Right lobe of liver (tissue), 4 donors: ENCODE measurements around the gene SH2D4B.

ENCODE experiments used
- CTCF ChIP-seq, 4 donors: fragments of 200-600 bp in 3 of 4; fragments of 450-650 bp in 1 of 4; IDR thresholded peaks; one replicate each; pipeline versions ENCODE4 v1.5.1 to v1.8.0; 2016 to 2022; ENCODE audit warnings: antibody characterized with exemption in 4 of 4, mild to moderate bottlenecking in 2 of 4
- POLR2A ChIP-seq: fragments of 450-650 bp; IDR thresholded peaks from one replicate; pipeline ENCODE4 v1.6.1; 2017; ENCODE audit warnings: antibody characterized with exemption, mild to moderate bottlenecking
- donor health status: DM: no; HTN: no; CAD: no.
- donor health status: DM: no; HTN: no; CAD: no.
- donor health status: DM: no; HTN: yes; CAD: no.

GRCh38 chr10:80504158-80504811 lies 33.4 kb upstream of the SH2D4B start:
- TF ChIP-seq CTCF (IDR thresholded peaks at IDR 0.05), result no peak
- no peak for TF ChIP-seq POLR2A
